Activated CD8-positive, alpha-beta memory T cell treated with anti-CD3 and anti-CD28 coated beads for 1 hour (primary cell): ENCODE measurements around the gene PEX11G.

Source experiments
- DNase-seq, 2 donors: peaks; one replicate each; pipeline ENCODE4 v3.0.0-alpha.2; 2020; ENCODE audit warnings: low read depth in 1 of 2; ENCODE audit errors: extremely low read depth in 1 of 2

The PEX11G gene

GRCh38 chr19:7522072-7522922, 33.5 kb upstream of the PEX11G start, which contains the start of gene MCOLN1:
TSS of gene MCOLN1 (plus strand) at chr19:7522624. CDS start at chr19:7522751, 127 bp downstream.
- peak; percentile 96 to 100 for DNase-seq

- DNase-seq, result no peak
Measured at GRCh38 chr19:7521551-7522071, 32.8 kb upstream of the PEX11G start.

- DNase-seq, result no peak
Measured at GRCh38 chr19:7520131-7521051, 31.6 kb upstream of the PEX11G start.

DNA sequence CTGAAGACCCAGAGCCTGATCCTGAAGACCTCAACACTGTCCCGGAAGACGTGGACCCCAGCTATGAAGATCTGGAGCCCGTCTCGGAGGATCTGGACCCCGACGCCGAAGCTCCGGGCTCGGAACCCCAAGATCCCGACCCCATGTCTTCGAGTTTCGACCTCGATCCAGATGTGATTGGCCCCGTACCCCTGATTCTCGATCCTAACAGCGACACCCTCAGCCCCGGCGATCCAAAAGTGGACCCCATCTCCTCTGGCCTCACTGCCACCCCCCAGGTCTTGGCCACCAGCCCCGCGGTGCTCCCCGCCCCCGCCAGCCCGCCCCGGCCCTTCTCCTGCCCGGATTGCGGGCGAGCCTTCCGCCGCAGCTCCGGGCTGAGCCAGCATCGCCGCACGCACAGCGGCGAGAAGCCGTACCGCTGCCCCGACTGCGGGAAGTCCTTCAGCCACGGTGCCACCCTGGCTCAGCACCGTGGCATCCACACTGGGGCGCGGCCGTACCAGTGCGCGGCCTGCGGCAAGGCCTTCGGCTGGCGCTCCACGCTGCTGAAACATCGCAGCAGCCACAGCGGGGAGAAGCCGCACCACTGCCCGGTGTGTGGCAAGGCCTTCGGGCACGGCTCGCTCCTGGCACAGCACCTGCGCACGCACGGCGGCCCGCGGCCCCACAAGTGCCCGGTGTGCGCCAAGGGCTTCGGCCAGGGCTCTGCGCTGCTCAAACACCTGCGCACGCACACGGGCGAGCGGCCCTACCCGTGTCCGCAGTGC, 30.7 kb upstream of the PEX11G start:
- DNase-seq, result no peak

GRCh38 chr19:7516878-7517277, 28.0 kb upstream of the PEX11G start:
- no peak for DNase-seq

GRCh38 chr19:7516333-7516732, 27.5 kb upstream of the PEX11G start:
- no peak for DNase-seq

- no peak for DNase-seq
Measured at GRCh38 chr19:7515645-7516151, 26.9 kb upstream of the PEX11G start, which contains the start of gene ZNF358. TSS of gene ZNF358 (plus strand) at chr19:7516103. CDS start at chr19:7519243, 3,140 bp downstream.

- no peak for DNase-seq
Measured at GRCh38 chr19:7515110-7515644, 26.3 kb upstream of the PEX11G start.

GRCh38 chr19:7513809-7514642, 25.2 kb upstream of the PEX11G start:
- DNase-seq, result no peak

GRCh38 chr19:7512400-7512851, 23.6 kb upstream of the PEX11G start:
- DNase-seq, result no peak

DNA sequence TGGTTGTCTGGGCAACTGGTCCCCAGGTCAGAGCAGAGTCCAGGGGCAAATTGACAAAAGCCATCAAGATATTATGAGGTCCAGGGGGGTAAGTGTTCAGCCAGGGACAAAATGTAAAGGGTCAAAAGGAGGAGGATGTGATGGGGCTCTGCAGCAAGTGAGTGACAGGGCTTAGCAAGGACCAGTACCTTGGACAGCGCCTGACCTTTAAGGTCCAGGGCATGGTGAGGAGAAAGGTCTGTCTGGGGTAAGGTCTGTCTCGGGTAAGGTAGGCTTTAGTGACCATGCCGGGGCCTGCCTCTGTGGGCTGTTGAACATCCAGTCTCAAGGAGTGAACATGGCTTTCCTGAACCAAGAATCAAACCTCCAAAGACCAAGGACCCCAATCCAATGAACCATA, 20.8 kb upstream of the PEX11G start:
- DNase-seq, result no peak

- DNase-seq, result no peak
Measured at GRCh38 chr19:7507884-7508283, 19.0 kb upstream of the PEX11G start.

GRCh38 chr19:7506385-7507328, 17.8 kb upstream of the PEX11G start:
- DNase-seq, result no peak

- DNase-seq, result no peak
Measured at GRCh38 chr19:7505682-7506384, 17.0 kb upstream of the PEX11G start.

GRCh38 chr19:7505288-7505681, 16.4 kb upstream of the PEX11G start:
- no peak for DNase-seq

- DNase-seq, result no peak
Measured at GRCh38 chr19:7504684-7505083, 15.8 kb upstream of the PEX11G start.

- no peak for DNase-seq
Measured at GRCh38 chr19:7502552-7502951, 13.7 kb upstream of the PEX11G start.
